ENCODE results near the gene IL21R. TPM values are rescaled to one million over a fixed set of nuclear protein-coding genes. Genes with fewer than 3 reads are reported as not detected.

IL21R gene
- total and polyA plus RNA-seq, 9 of the 15 experiments (the other 6 are each of a cell fraction or from before 2014, with no cell fraction given), result 0.04 to 0.34 (median 0.18) TPM; not detected in 1

GRCh38 chr16:27458987-27459688 is 57.2 kb downstream of the IL21R start:
- Histone ChIP-seq H3K9me1 (ENCODE audit: control insufficient read depth, insufficient read depth, low read length) (no peaks in the 10 kb centered on the region), H2AFZ (ENCODE audit: low read depth, low read length) (no peak overlapping the region), H3K9ac (ENCODE audit: insufficient read depth in 1 of 2, low read depth in 2 of 2, low read length in 2 of 2) (no peak overlapping the region), H3K27ac (ENCODE audit: extremely low read depth, low read depth, low read length) (no peak overlapping the region), H3K36me3 (ENCODE audit: control insufficient read depth, insufficient read depth, low read length) (peaks cover 28% of the 10 kb centered on the region; the same call in 1 of the 3 replicates), H3K4me1 (replicated peaks in 1 of 2; ENCODE audit: control insufficient read depth in 2 of 2, insufficient read depth in 2 of 2, low read length in 2 of 2) (peaks cover 0 to 3% of the 10 kb centered on the region in 2 experiments; a peak in 2 of 5 replicates), H3K27me3 (ENCODE audit: control insufficient read depth in 2 of 2, insufficient read depth in 2 of 2, low read length in 2 of 2) (peaks cover 0 to 7% of the 10 kb centered on the region in 2 experiments; a peak in 2 of 5 replicates), H3K79me2 (ENCODE audit: control insufficient read depth, insufficient read depth, low read length) (no peaks in the 10 kb centered on the region), H3K4me2 (ENCODE audit: insufficient read depth, low read length) (no peak overlapping the region), H3K9me3 (replicated peaks; ENCODE audit: control insufficient read depth, insufficient read depth, low read depth, low read length) (no peaks in the 10 kb centered on the region), H3K4me3 (no peak overlapping the region), H4K20me1 (replicated peaks; ENCODE audit: control insufficient read depth, insufficient read depth, low read length) (no peaks in the 10 kb centered on the region; the same call in 1 of the 2 replicates)
- in situ Hi-C loops (cut with MboI), result loop anchor here (10.0 kb wide), 1 partner anchor 284 kb away; no protein-coding TSS in a partner anchor
- DNase-seq (ENCODE audit: extremely low read depth in 1 of 4, low spot score in 3 of 4), result no peak
- POLR2A ChIA-PET, result no interaction called here
- no TSS peak for BruUV-seq (replicated peaks)
- ATAC-seq, result no peak
- WGBS (ENCODE audit: insufficient coverage, low coverage, missing lambda C conversion rate), result 27% methylated on average over 5 of the region's 5 CpGs
- no peak for FAIRE-seq
- intact Hi-C loops (cut with micrococcal nuclease), result loop anchor here (5.0 kb wide), 2 partner anchors 92 to 282 kb away; no protein-coding TSS in a partner anchor
- TF ChIP-seq POLR2B (IDR thresholded peaks at IDR 0.05; ENCODE audit: low read depth, partially characterized antibody) (peak; percentile 21), ZBED1 (IDR thresholded peaks at IDR 0.05) (no peak)
- CTCF ChIA-PET (ENCODE audit: low intra/inter-chr PET ratio), result no interaction called here

- no peaks in the 10 kb centered on the region for H3K9me1 ChIP-seq (ENCODE audit: control insufficient read depth, insufficient read depth, low read length)
- TF ChIP-seq XRCC5 (IDR thresholded peaks at IDR 0.05; ENCODE audit: low read depth, low read length) (no peak), PYGO2 (tag; IDR thresholded peaks at IDR 0.05) (no peak), NCOA1 (IDR thresholded peaks at IDR 0.05; ENCODE audit: low read depth) (no peak), U2AF1 (optimal IDR thresholded peaks at IDR 0.05; ENCODE audit: low read depth, low read length) (no peak), BRF1 (IDR thresholded peaks at IDR 0.05; ENCODE audit: borderline replicate concordance, extremely low read depth, insufficient read length) (no peak), TAF7 (tag; IDR thresholded peaks at IDR 0.05) (no peak), CBFA2T3 (IDR thresholded peaks at IDR 0.05) (no peak)
- H3K4me2 ChIP-seq (ENCODE audit: insufficient read depth, low read length), result no peak overlapping the region
- POLR2A ChIA-PET, result no interaction called here
- WGBS (ENCODE audit: insufficient coverage, low coverage, missing lambda C conversion rate), result 77% methylated on average over 3 of the region's 4 CpGs
- in situ Hi-C loops (cut with MboI), result no loop called here
- FAIRE-seq (no peak), DNase-seq (ENCODE audit: extremely low read depth in 1 of 4, low spot score in 3 of 4) (no peak), ATAC-seq (no peak)
- H3K79me2 ChIP-seq (ENCODE audit: control insufficient read depth, insufficient read depth, low read length), result no peaks in the 10 kb centered on the region
- H3K27me3 ChIP-seq (ENCODE audit: control insufficient read depth in 2 of 2, insufficient read depth in 2 of 2, low read length in 2 of 2), result peaks cover 0 to 4% of the 10 kb centered on the region in 2 experiments; a peak in 2 of 5 replicates
- H3K9me3 ChIP-seq (replicated peaks; ENCODE audit: control insufficient read depth, insufficient read depth, low read depth, low read length), result no peaks in the 10 kb centered on the region
- no peak overlapping the region for H3K27ac ChIP-seq (ENCODE audit: extremely low read depth, low read depth, low read length)
- H4K20me1 ChIP-seq (replicated peaks; ENCODE audit: control insufficient read depth, insufficient read depth, low read length), result no peaks in the 10 kb centered on the region; the same call in 1 of the 2 replicates
- H3K4me1 ChIP-seq (replicated peaks in 1 of 2; ENCODE audit: control insufficient read depth in 2 of 2, insufficient read depth in 2 of 2, low read length in 2 of 2), result peaks cover 0 to 3% of the 10 kb centered on the region in 2 experiments; a peak in 2 of 5 replicates
- no TSS peak for BruUV-seq (replicated peaks)
- peaks cover 38% of the 10 kb centered on the region; the same call in 1 of the 3 replicates for H3K36me3 ChIP-seq (ENCODE audit: control insufficient read depth, insufficient read depth, low read length)
- intact Hi-C loops (cut with micrococcal nuclease), result no loop called here
- no peak overlapping the region for H2AFZ ChIP-seq (ENCODE audit: low read depth, low read length)
- H3K4me3 ChIP-seq, result no peak overlapping the region
- CTCF ChIA-PET (ENCODE audit: low intra/inter-chr PET ratio), result no interaction called here
- peak overlapping the region in 1 of 2 experiments; percentile 45; a peak in 1 of 4 replicates for H3K9ac ChIP-seq (ENCODE audit: insufficient read depth in 1 of 2, low read depth in 2 of 2, low read length in 2 of 2)
These were observed 58.2 kb downstream of the IL21R start for GRCh38 chr16:27460213-27460612.
